A172 (cell line): ENCODE results near the gene TOGARAM2. TPM values are rescaled to one million over a fixed set of nuclear protein-coding genes. Genes with fewer than 3 reads are reported as not detected.
"Not testable (repeated sequence)": the region's sequence is repeated elsewhere in the genome, so short reads cannot be mapped to it uniquely, and the experiment has no call there.

Source experiments
- DNase-seq: peaks from one replicate; pipeline ENCODE4 v3.0.0-alpha.2; 2015; ENCODE audit warnings: low spot score
- total RNA-seq: library from RNA; depleted of rRNA; stranded (reverse); fragments of >200 nt; shearing (Covaris generic); gene quantifications from 2 replicates; pipeline ENCODE4 v1.2.3, GENCODE V29; 2014

TOGARAM2 gene
- total RNA-seq, 1 experiment from 2014 or later, result 0.69 TPM

DNA sequence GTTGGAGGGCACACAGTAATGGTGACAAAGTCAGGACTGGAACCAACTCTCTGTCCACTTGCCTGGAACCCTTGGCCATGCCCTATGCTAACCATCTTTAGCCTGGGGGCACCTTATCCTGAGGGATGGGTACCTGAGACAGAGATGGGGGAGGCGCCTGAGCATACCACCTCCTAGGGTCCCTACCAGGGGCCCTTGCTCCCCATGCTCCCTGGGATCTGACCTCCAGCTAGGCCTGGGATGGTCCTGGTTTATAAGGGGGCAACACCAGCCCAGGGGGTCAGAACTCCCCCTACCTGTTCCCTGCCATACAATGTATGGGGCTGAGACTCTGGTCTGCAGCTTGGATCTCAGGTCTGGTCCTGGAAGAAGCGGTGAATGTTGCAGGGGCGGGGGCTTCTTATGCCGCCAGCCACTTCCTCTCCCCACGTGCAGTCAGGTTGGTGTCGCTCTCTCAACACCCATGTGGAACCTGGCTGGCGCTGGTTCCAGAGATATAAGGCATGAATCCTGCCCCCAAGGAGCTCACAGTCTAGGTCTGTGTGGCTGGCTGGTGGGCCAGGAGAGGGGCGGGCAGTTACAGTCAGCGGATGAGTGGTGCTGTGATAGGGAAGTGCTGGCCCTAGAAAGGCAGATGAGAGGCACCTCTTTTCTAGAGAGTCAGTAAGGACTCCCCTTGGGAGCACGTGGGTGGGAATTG is 3.8 kb upstream of the TOGARAM2 start:
- no peak for DNase-seq

DNA sequence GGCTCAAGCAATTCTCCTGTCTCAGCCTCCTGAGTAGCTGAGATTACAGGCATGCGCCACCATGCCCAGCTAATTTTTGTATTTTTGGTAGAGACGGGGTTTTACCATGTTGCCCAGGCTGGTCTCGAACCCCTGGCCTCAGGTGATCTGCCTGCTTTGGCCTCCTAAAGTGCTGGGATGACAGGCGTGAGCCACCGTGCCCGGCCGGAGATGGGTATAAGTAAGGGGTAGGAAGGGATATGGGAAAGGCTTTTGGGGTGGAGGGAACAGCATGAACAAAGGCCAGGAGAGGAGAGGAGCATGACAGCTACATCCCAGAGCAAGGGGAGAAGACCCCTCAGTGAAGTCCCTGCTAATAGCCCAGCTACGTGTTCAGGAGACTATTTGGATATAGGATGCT is 3.1 kb upstream of the TOGARAM2 start:
- DNase-seq, result not testable (repeated sequence)

DNA sequence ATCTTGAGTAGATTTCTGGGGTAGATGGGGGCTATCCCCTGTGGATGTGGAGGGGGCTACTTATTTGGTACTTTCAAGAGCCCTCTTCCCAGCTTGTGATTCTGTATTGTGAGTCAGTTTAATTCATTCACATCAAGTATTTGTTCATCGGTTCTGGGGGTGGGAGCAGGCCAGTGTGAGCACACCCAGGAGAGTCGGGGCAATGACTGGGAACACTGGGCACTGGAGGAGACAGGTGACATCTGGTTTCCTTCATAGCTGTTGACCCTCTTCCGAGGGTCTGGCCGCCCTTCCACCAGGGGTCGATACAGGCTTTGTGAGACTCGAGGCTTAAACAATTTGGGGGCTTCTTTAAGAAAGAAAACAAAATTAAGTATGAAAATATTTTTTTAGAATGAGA is 2.5 kb upstream of the TOGARAM2 start:
- DNase-seq, result no peak

DNA sequence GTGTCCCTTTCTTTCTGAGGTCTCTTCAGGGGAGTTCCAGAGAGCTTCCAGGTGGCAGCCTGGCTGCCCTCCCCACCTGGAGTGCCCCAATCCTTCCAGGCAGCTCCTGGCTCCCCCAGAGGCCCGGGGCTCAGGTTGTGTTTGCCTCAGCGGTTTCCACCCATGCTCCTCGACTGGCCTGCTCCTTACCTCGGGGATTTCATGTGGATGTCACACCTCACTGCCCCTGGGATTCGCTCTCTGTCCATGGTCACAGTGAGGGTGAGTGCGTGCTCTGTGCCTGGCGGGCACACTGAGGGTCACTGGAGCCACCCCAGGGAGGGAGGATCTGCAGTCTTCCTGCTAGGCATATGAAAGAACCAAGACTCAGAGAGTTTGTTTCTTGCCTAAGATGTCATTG is 2.1 kb upstream of the TOGARAM2 start:
- no peak for DNase-seq

- no peak for DNase-seq
These were observed 1.3 kb upstream of the TOGARAM2 start for GRCh38 chr2:28979576-28980366.

- DNase-seq, result no peak
These were observed 606 bp upstream of the TOGARAM2 start for GRCh38 chr2:28980368-28981015.

GRCh38 chr2:28981620-28982376 is 700 bp downstream of the TOGARAM2 start:
- no peak for DNase-seq

GRCh38 chr2:28982381-28982950 is 1.4 kb downstream of the TOGARAM2 start:
- DNase-seq, result no peak

GRCh38 chr2:28986429-28986828 is 5.3 kb downstream of the TOGARAM2 start:
- peak; percentile 47 for DNase-seq

DNA sequence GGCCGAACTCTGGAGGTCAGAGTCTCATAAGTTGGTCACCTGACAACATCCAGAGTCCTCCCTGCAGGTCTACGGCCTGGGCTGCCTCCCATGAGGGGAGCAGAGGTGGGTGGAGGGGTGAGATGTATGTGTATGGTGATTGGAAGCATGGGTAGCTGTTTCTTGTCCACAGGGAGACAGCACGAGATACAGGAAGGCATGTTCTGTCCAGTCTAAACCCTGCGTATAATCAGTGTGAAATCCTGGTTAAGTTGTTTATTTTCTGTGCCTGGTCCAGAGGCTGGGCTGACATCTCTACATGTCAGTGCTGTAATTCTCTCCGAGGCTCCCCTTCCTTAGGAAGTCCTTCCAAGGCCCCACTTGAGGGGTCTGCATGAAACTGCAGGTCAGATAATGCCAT is 8.9 kb downstream of the TOGARAM2 start:
- DNase-seq, result no peak

DNA sequence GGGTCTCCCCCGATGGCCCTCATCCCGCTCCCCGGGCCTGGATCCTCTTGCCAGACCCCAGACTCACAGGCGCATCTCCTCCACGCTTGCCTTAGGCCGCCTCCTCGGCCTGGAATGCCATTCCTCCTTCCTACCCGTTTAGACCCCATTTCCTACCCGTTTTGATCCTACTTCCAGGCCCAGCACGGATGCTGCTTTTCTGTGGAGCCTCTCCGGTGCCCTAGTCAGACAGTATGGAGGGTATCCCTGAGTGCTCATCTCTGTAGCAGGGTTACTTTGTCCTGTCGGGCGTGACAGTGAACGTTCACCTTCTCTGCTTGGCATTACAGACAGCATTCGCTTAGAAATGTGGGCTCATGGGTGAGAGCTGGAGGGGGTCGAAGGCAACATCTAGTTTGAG is 9.3 kb downstream of the TOGARAM2 start:
- DNase-seq, result no peak

DNA sequence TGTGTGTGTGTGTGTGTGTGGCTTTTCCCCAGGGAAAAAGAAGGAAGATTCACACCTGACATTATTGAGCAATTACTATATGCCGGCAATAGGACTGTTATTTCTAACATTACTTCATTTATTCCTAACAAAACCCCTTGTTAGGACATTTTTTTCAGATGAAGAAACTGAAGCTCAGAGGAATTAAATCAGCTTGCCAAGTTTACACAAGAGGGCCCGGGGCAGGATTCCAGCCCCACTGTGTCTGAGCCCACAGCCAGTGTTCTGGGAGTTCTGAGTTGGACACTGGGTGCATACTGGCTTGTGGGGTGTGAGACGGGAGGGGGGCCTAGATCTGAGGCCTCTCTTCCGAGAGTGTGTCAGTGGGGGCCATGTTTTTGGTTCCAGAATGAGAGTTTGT is 9.9 kb downstream of the TOGARAM2 start:
- DNase-seq, result no peak

DNA sequence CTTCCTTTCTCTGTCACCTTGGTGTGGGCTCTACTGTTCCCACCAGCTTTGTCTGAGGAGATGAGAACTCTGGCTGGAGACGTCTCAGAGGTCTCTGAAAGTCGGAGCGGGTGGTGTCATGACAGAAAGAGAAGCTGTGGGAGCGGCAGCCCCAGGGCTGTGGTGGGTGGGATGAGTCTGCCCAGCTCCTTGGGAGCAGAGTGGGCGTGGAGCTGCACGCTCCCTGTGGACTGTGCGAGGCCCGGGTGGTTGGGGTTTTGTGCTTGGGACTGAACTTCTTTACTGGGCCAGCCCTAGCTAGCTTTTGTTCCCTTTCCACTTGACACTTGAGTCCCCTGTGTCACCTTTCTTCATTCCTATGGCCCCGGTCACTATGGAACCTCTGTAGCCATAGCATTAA is 10.4 kb downstream of the TOGARAM2 start:
- no peak for DNase-seq

GRCh38 chr2:28993206-28993960 is 12.3 kb downstream of the TOGARAM2 start:
- DNase-seq, result no peak

DNA sequence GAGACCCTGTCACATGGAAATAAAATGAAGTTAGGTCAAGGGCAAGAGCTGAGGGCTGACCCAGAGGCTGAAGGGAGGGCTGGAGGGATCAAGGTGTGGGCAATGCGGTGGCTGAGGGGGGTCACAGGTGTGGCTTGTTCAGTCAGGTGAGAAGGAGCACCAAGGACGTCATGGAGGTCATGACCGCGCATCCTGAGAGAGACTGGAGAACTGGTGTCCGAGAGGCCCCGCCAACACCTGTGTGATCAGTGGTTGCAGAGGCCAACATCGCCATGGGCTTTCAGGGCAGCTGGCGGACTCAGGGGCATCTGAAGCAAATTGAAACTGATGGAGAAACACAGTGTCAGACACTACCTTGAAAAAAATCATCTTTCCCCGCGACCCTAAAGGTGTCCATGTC is 13.0 kb downstream of the TOGARAM2 start:
- no peak for DNase-seq

DNA sequence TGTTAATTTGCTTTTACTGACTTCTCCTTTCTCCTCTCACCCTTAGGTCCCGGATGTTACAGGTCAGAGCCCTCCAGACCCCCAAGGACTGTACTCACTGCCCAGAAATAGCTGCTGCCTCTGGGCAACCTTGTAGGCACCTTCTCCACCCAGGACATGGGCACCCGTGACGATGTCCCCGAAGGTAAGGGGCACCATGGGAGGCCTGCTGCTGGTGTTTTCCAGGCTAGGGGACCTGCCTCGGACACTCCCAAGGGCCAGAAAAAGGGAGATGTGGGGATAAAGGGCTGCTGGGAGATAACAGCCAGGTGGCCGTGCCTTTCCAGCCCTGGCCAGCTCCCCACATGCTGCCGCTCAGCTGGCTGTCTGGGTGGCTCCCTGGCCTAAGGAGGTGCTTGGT is 13.6 kb downstream of the TOGARAM2 start:
- no peak for DNase-seq

DNA sequence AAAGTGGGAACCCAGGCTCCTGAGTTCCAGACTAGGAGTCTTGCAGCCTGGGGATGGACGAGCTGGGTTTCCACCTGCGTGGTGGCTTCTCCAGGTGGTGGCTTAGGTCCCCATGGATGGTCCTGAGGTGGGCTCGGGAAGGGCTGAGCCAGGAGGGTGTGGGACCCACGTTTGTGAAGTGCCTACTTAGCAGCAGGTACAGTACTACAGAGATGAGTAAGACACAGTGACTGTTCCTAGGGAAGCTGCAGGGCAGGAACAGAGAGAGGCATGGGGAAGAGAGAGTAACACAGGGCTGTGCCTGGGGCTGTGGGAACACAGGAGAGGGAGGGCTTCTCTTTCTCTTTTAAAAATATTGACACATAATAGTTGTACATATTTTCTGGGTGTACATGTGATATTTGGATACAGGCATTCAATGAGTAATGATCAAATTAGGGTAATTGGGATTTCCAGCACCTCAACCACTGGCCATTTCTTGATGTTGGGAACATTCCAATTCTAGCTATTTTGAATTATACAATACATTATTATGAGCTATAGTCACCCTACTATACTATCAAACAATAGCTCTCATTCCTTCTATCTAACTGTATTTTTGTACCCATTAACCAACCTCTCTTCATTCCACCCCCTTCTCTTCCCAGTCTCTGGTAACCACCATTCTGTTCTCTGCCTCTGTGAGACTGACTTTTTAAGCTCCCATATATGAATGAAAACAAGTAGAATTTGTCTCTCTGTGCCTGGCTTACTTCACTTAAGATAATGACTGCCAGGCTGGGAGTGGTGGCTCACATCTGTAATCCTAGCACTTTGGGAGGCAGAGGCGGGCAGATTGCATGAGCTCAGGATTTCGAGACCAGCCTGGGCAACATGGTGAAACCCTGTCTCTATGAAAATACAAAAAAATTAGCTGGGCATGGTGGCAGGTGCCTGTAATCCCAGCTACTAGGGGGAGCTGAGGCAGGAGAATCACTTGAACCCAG is 15.0 kb downstream of the TOGARAM2 start:
- no peak for DNase-seq

DNA sequence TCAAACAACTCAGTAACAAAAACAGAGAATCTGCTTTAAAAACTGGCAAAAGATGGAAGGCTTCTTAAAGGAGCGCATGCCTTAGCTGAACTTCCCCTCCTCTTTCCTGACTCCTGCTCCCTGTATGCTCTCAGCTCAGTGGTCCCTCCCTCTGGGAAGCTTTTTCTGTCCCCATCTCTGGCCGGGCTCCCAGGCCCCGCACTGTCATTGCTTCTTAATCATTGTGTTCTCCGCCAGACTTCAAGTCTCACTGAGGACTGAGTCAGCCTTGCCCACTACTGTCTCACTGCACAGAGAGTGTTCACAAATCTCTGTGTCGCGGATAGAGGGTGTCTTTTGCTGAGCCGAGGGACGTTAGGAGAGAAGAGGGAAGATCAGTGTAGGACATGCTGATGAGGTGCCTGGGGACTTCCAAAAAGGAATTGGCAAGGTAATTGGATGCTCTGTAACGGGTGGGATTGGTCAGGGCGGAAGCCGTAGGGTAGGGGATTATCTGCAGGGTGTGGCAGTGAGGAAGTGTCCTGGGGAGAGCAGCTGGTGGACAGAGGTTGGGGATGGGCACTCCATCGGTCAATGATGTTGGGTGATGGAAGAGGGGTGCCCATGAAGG is 16.2 kb downstream of the TOGARAM2 start:
- peak; percentile 83 for DNase-seq
